Neural cell (in vitro differentiated cells): ENCODE data around the gene TFPT.

ENCODE experiments used
- EP300 ChIP-seq: fragments of 450-650 bp; conservative IDR thresholded peaks from 2 replicates; pipeline ENCODE4 v1.6.1; 2014; ENCODE audit warnings: antibody characterized with exemption, mild to moderate bottlenecking, moderate library complexity; ENCODE audit not compliant: poor library complexity, severe bottlenecking
- TF ChIP-seq, protein P1 (sequence below): fragments of 450-650 bp; IDR thresholded peaks from 2 replicates; pipeline ENCODE4 v1.5.1; 2014; ENCODE audit warnings: antibody characterized with exemption, mild to moderate bottlenecking, moderate library complexity; ENCODE audit not compliant: poor library complexity, severe bottlenecking

DNA sequence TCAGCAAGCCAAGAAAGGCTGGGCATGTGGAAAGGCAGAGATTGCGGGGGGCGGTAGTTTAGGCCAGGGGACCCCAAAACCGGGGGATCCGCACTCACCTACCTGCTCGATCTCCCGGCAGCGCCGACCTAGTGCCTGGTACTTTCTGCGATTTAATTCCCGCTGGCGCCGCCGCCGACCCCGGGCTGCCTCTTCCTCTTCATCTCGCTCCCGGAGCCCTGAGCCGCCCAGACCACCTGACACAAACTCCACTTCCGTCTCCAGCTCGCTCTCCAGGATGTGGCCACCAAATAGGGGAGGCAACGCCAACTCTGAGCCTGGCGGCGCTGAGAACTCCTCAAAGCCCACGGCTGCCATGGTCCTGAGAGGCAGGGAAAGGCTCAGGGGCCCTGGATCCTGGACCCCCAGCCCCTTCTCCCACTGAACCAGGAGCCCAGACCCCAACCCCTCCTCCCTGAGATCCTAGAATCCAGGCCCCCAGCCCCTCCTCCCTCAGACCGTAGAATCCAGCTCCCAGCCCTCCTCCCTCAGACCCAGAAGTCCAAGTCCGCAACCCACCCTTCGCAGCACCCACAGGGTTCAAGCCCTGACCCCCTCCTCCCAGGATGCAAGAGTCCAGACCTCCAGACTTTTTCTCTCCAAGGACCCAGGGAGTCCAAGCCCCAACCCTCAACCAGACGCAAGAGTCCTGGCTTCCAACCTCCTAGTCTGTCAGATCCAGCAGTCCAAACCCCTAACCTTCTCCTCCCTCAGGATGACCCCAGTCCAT, 933 bp downstream of the TFPT start:
- TF ChIP-seq, protein P1, sequence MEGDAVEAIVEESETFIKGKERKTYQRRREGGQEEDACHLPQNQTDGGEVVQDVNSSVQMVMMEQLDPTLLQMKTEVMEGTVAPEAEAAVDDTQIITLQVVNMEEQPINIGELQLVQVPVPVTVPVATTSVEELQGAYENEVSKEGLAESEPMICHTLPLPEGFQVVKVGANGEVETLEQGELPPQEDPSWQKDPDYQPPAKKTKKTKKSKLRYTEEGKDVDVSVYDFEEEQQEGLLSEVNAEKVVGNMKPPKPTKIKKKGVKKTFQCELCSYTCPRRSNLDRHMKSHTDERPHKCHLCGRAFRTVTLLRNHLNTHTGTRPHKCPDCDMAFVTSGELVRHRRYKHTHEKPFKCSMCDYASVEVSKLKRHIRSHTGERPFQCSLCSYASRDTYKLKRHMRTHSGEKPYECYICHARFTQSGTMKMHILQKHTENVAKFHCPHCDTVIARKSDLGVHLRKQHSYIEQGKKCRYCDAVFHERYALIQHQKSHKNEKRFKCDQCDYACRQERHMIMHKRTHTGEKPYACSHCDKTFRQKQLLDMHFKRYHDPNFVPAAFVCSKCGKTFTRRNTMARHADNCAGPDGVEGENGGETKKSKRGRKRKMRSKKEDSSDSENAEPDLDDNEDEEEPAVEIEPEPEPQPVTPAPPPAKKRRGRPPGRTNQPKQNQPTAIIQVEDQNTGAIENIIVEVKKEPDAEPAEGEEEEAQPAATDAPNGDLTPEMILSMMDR = no peak
- TF ChIP-seq EP300 = no peak
